PC-9 (cell line): Measurements from ENCODE around the gene ABL2.

Experiments used
- EZH2 ChIP-seq: fragments of 200-600 bp; sonication (generic); IDR thresholded peaks from 2 replicates; pipeline ENCODE4 v1.8.0; 2017; ENCODE audit warnings: antibody characterized with exemption, low read depth
- TF ChIP-seq, protein P1 (sequence below): fragments of 200-600 bp; sonication (generic); conservative IDR thresholded peaks from 2 replicates; pipeline ENCODE4 v1.6.1; 2017; ENCODE audit warnings: mixed run types, antibody characterized with exemption, mild to moderate bottlenecking, moderate library complexity

DNA sequence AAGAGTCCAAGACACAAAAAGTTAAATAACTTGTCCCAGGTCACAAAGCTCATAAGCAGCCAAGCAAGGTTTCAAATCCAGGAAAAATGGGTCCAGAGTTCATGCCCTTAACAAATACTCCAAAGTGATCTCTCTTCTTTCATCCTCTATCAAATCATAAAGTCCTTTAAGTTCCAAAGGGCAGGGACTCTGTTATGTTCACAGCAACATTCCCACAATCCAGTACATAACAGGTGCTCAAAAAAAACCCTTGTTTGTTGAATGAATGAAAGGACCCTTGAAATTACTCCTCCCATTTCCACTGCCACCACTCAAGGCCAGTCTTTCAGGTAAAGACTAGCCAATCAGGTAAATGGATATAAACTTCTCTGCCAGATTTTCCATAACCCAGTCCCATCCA, 2.7 kb downstream of the ABL2 start:
- TF ChIP-seq, protein P1, sequence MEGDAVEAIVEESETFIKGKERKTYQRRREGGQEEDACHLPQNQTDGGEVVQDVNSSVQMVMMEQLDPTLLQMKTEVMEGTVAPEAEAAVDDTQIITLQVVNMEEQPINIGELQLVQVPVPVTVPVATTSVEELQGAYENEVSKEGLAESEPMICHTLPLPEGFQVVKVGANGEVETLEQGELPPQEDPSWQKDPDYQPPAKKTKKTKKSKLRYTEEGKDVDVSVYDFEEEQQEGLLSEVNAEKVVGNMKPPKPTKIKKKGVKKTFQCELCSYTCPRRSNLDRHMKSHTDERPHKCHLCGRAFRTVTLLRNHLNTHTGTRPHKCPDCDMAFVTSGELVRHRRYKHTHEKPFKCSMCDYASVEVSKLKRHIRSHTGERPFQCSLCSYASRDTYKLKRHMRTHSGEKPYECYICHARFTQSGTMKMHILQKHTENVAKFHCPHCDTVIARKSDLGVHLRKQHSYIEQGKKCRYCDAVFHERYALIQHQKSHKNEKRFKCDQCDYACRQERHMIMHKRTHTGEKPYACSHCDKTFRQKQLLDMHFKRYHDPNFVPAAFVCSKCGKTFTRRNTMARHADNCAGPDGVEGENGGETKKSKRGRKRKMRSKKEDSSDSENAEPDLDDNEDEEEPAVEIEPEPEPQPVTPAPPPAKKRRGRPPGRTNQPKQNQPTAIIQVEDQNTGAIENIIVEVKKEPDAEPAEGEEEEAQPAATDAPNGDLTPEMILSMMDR, result no peak
- no peak for TF ChIP-seq EZH2
